ENCODE measurements around the gene ARHGEF2.
"Not testable (repeated sequence)": the region's sequence is repeated elsewhere in the genome, so short reads cannot be mapped to it uniquely, and the experiment has no call there.

The ARHGEF2 gene

DNA sequence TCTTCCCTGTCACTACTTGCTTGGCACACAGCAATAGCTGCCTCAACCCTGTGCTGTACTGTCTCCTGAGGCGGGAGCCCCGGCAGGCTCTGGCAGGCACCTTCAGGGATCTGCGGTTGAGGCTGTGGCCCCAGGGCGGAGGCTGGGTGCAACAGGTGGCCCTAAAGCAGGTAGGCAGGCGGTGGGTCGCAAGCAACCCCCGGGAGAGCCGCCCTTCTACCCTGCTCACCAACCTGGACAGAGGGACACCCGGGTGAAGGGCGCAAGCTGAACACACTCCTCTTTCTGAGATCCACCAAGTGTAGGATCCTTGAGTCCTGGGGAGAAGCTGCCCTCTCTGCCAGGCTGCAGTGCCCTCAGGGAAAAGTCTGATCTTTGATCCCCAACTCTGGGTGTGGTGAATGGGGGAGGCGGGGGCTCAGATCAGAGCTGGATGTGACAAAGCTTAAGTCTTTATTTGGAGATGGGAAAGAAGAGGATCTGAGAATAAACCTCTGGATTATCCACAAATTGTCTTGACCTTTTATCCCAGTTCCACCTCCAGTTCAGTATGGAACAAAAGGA, 35.7 kb downstream of the ARHGEF2 start:
- no peak for DNase-seq

DNA sequence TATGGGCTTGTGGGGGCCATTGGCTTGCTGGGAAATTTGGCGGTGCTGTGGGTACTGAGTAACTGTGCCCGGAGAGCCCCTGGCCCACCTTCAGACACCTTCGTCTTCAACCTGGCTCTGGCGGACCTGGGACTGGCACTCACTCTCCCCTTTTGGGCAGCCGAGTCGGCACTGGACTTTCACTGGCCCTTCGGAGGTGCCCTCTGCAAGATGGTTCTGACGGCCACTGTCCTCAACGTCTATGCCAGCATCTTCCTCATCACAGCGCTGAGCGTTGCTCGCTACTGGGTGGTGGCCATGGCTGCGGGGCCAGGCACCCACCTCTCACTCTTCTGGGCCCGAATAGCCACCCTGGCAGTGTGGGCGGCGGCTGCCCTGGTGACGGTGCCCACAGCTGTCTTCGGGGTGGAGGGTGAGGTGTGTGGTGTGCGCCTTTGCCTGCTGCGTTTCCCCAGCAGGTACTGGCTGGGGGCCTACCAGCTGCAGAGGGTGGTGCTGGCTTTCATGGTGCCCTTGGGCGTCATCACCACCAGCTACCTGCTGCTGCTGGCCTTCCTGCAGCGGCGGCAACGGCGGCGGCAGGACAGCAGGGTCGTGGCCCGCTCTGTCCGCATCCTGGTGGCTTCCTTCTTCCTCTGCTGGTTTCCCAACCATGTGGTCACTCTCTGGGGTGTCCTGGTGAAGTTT, 36.4 kb downstream of the ARHGEF2 start:
- no peak for DNase-seq

DNA sequence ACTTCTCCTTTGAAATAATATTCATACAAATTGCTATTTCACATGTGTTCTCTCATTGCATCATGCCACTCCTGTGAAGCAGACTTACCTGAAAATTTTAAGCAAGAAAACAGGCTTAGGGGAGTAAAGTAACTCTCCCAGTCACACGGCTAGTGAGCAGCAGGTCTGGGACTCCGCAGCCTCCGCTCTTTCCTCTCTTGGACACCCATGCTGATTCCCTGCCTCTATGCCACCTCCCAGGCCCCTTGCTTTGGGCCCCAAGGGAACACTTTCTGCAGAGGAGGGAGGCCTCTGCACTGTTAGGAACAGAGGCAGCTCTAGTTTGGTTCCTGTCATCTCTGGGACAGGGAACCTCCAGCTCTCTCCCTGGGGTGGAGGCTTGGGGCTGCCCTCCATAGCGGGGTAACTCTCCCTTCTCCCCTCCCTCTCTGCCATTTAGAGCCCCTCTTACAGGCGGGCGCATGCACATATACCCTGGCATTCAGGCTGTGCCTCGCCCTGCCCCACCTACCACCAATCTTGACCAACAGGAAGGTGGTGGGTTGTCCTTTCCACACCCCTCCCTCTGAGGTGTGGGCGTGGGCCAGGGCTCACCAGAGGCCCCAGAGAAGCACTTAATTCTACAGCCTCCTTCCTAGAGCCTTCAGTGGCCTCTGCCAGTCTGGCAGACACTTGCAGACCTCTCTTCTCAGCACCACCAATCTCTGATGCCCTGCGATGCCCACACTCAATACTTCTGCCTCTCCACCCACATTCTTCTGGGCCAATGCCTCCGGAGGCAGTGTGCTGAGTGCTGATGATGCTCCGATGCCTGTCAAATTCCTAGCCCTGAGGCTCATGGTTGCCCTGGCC, 37.1 kb downstream of the ARHGEF2 start, which contains the start of gene RXFP4:
Gene RXFP4, plus strand, starts transcription at position 646 of the 852 bp plus-strand sequence. Its CDS starts 72 bp downstream, at position 718.
- no peak for DNase-seq

DNA sequence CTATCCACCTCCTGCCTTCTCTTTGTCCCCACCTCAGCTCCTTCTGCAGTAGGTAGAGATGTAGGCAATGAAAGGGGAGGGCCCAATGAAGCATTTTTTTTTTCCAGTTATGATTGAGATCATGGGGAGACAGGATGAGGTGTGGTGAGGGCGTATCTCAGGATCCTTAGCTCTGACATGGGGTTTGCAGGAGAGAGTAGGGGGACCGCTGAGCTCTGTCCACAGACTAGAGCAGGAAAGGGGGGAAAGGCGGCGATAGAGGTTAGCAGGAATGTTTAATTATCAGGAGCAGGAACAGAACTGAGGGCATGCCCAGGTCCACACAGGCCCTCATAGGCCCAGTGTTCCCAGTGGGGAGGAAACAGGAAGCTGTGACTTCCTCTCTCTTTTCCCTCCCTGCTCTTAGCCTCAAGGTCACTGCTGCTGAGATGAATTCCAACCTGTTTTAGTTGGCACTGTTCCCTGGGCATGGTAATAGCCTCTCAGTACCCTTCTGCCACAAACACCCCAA, 37.8 kb downstream of the ARHGEF2 start:
- no peak for DNase-seq

DNA sequence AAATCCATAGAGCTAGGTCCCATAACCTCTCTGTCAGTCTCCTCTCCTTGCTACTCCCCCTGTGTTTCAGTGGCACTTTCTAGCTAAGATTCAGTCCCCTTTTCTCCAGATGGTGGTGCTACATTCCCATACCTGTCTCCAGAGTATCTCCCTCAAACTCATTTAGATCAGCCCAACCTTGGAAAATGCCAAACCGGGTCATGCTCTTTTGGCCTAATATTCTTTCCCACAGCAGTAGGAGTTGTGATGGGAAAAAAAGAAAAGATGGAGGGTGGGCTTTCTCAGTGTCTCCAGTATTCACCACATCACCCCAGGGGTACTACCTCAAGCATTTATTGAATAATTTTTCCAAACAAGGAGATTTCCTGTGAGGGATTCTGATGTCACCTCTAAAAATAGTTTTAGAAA, 40.1 kb downstream of the ARHGEF2 start:
- peak; percentile 44 to 77 for DNase-seq

DNA sequence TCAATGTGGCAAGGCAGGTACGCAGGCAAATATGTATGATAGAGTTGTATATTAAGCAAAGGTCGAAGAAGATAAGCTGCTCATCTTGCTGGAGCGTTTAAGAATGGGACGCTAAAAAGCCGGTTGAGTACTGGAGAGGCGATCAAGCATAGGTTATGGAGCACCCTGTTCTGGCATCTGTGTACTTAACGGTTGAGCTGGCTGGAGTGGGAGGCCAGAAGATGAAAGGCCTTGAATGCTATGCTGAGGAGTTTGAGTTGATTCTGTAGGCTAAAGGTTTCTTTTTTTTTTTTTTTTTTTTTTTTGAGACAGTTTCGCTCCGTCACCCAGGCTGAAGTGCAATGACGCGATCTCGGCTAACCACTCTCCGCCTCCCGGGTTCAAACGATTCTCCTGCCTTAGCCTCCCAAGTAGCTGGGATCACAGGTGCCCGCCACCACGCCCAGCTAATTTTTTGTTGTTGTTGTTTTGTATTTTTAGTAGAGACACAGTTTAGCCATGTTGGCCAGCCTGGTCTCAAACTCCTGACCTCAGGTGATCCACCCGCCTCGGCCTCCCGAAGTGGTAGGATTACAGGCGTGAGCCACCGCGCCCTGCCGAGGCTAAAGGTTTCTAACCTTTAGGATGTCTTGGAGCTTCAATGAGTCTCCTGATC, 43.3 kb downstream of the ARHGEF2 start:
- DNase-seq = peak in 1 of 2 experiments; percentile 52

DNA sequence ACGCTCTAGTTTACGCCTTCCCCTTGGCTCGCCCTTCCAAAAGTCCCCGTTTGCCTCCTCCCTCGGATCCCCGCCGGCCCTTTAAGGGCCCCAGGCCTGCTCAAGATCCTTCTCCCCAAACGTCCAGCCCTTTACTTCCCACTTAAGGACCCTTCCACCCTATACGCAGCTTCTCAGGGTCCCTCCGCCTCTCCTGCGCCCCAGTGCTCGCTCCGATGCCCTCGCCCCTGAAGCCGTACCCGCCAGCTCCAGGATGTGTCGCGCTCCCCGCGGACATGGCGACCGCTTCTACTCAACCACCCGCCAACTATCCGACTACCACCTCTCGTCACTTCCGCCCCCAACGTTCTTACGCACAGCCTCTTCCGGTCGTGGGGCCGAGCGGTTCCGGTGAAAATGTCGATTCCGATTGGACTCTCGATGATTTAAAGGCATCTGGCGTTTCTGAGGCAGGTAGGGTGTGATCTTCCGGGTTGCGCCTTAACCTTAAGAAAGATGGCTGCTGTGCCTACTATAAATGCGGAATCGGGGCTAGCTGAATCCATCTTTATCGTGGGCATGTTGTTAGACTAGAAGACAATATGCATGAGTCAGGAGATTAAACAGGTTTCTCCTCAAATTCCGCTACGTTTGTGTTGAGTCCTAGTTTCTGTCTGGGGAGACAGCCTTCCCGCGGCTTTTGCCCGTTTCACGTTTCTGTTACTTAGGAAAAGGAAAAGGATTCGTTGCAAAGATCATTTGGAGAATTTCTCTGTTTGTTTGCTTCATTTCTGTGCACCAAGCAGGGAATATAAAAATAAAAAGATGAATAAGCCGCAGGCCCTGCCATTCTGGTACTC, 44.0 kb downstream of the ARHGEF2 start, which contains the start of gene KHDC4:
Gene KHDC4, minus strand, starts transcription at position 317 of the 839 bp plus-strand sequence. Its CDS starts 40 bp downstream, at position 277.
- DNase-seq = peak; percentile 95 to 99

DNA sequence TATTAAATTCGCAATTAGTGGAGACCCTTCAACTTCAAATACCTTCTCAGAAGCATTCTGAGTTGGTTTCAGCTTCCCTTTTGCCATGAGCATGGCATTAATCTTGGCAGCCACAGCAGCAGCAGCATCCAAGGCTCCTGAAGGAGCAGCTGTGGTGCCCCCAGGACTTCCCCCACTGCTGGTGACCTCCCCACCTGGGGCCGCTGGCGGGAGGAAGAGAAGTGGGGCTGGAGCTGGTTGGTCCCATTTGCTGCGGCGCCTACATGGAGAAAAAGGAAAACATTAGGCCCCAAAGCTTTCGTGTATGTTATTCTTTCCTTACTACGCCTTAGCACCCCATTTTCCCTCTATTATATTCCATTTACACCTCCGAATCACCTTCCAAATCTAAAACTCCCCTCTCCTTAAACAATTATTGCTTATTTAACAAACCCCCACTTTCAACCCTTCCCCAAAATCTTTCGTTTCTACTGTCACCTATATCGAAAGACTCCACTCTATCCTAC, 44.7 kb downstream of the ARHGEF2 start:
- DNase-seq = peak in 1 of 2 experiments; percentile 19

DNA sequence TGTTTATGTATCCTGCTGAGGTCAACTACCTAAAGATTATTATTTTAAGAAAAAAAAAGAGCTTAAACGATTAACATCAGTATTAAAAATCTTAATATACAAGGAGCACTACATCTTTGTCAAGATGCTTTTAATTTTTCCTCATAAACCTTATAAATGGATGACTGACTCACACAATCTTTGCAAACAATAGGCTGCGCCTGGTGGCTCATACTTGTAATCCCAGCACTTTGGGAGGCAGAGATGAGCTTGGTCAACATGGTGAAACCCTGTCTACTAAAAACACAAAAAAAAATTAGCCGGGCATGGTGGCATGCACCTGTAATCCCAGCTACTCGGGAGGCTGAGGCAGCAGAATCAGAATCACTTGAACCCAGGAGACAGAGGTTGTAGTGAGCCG, 45.9 kb downstream of the ARHGEF2 start:
- DNase-seq = no peak

DNA sequence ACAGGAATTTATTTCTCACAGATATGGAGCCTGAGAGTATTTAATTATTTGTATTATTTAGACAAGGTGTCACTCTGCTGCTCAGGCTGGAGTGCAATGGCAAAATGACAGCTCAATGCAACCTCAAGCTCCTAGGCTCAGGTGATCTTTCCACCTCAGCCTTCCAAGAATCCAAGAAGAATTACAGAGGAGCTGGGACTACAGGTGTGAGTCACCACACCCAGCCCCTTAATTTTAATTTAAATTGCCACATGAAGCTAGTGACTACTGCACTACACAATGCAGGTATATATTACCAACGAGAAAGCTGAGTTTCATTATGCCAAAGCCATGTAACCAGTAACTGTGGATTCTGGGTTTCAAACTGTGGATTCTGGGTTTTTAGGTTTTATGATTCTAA, 46.3 kb downstream of the ARHGEF2 start:
- DNase-seq = no peak

DNA sequence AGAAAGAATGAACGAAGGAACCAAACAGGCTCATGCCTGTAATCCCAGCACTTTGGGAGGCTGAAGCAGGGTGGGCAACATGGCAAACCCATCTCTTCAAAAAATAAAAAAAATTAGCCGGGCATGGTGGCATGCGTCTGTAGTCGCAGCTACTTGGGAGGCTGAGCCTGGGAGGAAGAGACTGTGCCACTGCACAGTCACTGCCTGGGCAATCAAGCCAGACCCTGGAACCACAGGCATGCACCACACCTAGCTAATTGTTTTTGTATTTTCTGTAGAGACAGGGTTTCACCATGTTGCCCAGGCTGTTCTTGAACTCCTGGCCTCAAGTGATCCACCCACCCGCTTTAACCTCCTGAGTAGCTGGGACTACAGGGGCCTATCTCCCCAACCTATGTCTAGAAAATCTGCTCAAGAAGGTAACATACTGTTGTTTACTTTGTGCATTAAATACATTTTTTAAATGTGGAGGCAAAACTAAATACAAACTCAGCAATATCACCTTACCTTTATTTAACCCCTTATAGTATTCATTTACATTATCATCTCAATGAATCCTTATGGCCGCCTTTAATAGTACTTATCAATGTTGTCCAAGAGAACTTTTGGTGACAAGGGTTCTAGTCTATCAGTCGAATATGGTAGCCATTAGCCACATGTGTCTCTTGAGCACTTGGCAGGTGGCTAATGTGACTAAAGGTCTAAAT, 46.9 kb downstream of the ARHGEF2 start:
- no peak for DNase-seq

DNA sequence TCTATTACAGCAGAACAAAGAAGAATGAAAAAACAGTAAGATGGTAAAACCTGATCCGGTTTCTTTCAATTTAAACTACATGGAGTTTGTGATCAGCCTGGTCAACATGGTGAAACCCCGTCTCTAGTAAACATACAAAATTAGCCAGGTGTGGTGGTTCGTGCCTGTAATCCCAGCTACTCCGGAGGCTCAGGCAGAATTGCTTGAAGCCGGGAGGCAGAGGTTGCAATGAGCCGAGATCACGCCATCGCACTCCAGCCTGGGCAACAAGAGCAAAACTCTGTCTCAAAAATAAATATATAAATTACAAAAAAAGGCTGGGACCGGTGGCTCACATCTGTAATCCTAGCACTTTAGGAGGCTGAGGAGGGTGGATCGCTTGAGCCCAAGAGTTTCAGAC, 47.6 kb downstream of the ARHGEF2 start:
- DNase-seq = not testable (repeated sequence)

DNA sequence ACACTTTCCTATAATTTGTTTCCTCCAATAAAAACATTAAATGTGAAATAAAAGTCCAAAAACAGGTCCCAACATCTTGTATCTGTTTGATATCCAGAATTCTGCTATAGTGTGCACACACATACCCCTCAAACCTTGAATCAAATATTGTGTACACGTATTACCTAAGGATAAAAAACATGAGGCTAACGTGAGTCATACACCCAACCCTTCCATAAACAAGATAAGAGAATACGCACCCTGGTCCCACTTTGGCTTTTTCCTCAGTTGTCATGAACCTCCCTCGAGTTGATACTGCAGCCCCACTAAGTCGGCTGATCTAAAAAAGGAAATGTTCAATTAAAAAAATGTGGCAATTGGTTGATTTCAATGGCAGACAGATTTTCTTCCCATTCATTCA, 49.3 kb downstream of the ARHGEF2 start:
- DNase-seq = no peak

DNA sequence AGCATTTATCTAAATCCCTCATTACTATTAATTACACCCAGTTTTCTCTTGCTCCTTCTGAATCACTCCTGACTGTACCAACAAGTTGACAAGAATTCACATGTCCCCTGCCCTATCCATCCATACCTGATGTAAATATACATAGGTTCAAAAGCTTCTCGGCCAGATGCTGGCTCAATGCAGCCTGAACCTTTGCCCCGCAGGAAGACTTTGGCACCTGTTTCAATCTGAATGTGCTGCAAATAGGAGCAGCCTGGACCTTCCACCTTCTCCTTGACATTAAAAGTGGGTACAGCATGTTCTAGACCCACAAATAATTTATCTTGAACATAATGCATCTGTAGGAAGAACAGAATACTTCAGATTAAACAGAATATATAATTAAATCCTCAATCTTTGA, 52.8 kb downstream of the ARHGEF2 start:
- DNase-seq = no peak

DNA sequence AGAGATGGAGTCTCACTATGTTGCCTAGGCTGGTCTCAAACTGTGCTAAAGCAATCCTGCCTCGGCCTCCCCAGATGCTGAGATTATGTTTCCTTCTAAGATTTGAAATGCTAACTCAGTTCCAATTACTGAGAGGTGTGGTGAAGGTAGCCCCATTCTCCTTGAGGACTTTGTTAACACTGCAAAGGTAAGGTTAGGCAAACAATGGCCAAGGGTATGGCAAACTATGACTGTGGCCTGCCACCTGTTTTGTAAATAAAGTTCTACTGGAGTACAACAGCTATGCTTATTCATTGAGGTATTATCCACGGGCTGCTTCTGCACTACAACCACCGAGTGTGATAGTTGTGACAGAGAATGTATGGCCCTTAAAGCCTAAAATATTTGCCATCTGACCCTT, 57.6 kb downstream of the ARHGEF2 start:
- no peak for DNase-seq

DNA sequence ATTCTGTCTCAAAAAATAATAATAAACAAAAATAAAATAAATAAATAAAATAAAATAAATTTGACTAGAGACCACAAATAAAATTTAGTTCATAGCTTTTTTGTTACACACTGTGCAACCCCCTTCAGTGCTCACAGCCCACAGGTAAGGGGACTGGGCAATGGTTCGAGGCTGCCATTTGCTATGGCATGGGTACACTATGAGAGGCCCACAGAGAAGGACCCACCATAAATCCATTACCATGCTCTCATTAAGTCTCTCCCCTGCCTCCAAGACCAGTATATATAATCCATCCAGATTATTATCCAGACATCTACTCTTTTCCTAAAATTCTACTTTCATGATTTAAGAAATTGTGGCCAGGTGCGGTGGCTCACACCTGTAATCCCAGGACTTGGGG, 58.5 kb downstream of the ARHGEF2 start:
- DNase-seq = no peak

DNA sequence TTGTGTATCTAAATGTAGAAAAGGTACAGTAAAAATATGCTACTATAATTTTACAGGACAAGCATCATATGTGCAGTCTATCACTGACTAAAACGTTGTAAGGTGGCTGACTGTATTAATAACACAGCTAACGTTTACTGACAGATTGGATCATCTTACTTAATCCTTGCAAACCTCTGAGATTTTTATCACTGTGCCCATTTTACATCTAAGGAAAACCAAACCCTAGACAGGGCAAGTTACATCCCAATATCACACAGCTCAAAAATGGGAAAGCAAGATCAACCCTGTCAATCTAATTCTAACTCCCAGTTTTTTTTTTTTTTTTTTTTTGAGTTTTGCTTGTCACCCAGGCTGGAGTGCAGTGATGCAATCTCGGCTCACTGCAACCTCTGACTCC, 59.7 kb downstream of the ARHGEF2 start:
- no peak for DNase-seq

DNA sequence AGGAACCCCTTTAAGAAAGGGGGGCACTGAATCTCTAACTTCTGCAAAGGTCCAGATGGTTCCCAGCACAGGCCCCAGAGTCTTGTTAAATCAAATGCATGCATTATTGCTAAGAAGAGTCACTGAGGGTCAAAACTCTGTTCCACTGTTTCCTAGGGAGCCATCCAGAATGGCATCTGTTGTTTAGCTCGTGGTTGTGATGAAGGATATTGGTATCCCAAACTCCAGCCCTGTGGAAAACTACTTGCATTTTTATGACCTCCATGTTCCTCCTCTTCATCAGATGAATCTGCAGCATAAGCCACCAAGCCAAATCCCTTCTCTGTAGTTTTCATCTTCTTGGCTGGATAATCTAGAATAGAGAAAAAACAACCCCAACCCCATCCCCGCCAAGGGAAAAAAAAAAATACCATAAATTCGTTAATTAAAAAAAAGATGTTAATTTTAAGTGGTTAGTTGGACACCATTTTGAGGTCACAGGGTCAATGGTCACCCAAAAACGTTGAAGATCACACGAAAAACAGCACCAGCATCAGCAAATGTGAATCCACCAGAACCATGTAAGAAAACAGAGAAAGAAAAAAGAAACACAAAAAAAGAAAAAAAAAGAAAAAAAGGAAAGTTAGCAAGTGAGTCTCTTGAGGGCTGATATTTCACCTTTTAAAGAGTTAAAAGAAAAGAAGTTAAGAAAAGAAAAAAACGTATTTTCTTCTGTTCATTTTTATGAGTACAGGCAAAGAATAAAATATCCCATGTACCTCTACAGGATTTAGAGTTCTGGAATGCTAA, 64.2 kb downstream of the ARHGEF2 start:
- DNase-seq = no peak

DNA sequence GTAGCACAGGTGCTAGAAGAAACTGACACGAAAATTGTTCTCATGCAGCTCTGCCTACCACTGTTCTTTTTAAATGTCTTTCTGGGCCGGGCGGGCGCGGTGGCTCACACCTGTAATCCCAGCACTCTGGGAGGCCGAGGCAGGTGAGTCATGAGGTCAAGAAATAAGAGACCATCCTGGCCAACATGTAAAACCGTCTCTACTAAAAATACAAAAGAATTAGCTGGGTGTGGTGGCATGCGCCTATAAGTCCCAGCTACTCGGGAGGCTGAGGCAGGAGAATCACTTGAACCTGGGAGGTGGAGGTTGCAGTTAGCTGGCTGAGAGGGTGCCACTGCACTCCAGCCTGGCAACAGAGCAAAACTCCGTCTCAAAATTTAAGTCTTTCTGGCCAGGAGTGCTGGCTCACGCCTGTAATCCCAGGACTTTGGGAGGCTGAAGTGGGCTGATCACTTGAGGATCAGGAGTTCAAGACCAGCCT, 66.3 kb downstream of the ARHGEF2 start:
- DNase-seq = no peak

Data from NCI-H524 (cell line).